ENCODE results near the gene PIK3R2.

- TF ChIP-seq CTCF (optimal IDR thresholded peaks at IDR 0.05 in 1 of 3, IDR thresholded peaks at IDR 0.05 in 1 of 3, conservative IDR thresholded peaks at IDR 0.05 in 1 of 3; ENCODE audit: extremely low read depth in 1 of 3, insufficient read depth in 2 of 3, low read length in 3 of 3) (no peak), EZH2 (IDR thresholded peaks at IDR 0.05; ENCODE audit: low read length) (no peak)
These were observed 43.6 kb upstream of the PIK3R2 start for GRCh38 chr19:18109341-18109732.

All from keratinocyte (primary cell).